GM19324 (cell line): ENCODE results near the gene PCDHB3.
"Not testable (repeated sequence)": the region's sequence is repeated elsewhere in the genome, so short reads cannot be mapped to it uniquely, and the experiment has no call there.

Experiments
- ATAC-seq: cut with Tn5 transposase; IDR thresholded peaks from one replicate; pipeline ENCODE4 v1.9.1; 2021; ENCODE audit warnings: mild to moderate bottlenecking, moderate library complexity; ENCODE audit not compliant: unreplicated experiment, low FRiP score

PCDHB3 gene

DNA sequence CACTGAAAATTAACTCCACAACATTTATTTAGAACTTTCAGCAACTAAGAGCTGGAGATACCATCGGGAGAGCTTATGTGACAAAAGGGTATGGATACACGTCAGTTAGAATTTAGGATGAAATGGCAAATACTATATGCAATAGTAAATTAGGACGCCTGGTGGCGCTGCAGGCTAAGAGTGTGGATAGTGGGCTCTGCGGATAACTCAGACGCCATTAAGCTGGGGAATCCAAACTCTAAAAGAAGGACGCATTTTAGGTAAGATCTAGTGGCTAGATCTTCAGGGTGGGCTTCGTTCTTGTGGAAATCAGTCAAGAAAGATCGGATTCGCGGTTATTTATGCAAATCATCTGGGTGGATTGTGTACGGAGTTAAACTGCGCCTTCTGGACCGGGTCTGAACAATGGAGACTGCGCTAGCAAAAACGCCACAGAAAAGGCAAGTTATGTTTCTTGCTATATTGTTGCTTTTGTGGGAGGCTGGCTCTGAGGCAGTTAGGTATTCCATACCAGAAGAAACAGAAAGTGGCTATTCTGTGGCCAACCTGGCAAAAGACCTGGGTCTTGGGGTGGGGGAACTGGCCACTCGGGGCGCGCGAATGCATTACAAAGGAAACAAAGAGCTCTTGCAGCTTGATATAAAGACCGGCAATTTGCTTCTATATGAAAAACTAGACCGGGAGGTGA lies 34.9 kb downstream of the PCDHB3 start, which contains the start of gene PCDHB5:
PCDHB5 (plus strand) TSS at position 177 of the 688 bp plus-strand sequence; CDS start at position 406, 229 bp downstream.
- ATAC-seq: no peak

DNA sequence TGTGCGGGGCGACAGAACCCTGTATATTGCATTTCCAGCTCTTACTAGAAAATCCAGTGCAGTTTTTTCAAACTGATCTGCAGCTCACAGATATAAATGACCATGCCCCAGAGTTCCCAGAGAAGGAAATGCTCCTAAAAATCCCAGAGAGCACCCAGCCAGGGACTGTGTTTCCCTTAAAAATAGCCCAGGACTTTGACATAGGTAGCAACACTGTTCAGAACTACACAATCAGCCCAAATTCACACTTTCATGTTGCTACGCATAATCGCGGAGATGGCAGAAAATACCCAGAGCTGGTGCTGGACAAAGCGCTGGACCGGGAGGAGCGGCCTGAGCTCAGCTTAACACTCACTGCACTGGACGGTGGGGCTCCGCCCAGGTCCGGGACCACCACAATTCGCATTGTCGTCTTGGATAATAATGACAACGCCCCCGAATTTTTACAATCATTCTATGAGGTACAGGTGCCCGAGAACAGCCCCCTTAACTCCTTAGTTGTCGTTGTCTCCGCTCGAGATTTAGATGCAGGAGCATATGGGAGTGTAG lies 35.5 kb downstream of the PCDHB3 start:
- no peak for ATAC-seq

DNA sequence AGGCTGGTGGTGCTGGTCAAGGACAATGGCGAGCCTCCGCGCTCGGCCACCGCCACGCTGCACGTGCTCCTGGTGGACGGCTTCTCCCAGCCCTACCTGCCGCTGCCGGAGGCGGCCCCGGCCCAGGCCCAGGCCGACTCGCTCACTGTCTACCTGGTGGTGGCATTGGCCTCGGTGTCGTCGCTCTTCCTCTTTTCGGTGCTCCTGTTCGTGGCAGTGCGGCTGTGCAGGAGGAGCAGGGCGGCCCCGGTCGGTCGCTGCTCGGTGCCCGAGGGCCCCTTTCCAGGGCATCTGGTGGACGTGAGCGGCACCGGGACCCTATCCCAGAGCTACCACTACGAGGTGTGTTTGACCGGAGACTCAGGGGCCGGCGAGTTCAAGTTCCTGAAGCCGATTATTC lies 37.1 kb downstream of the PCDHB3 start:
- ATAC-seq: not testable (repeated sequence)

DNA sequence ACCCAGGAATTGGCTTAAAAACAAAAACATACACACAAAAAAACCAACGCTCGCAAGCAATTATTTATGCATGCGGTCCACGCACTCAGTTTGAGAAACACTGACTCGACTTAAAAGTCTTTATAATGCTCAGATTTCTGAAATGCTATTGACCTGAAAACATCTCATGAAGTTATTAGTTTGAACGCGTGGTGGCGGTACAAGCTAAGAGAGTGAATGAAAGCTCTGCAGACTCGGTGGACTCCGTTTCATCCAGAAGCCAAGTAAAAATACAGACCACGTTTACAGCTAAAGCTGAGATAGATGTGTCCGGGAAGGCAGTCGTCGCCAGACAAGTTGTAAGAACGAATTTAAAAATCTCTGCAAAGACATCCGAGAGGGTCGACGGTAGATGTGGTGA lies 49.5 kb downstream of the PCDHB3 start, which contains the start of gene PCDHB6:
PCDHB6 (plus strand) TSS at position 246 of the 400 bp plus-strand sequence. CDS start 201 bp downstream, outside the sequence.
- no peak for ATAC-seq

DNA sequence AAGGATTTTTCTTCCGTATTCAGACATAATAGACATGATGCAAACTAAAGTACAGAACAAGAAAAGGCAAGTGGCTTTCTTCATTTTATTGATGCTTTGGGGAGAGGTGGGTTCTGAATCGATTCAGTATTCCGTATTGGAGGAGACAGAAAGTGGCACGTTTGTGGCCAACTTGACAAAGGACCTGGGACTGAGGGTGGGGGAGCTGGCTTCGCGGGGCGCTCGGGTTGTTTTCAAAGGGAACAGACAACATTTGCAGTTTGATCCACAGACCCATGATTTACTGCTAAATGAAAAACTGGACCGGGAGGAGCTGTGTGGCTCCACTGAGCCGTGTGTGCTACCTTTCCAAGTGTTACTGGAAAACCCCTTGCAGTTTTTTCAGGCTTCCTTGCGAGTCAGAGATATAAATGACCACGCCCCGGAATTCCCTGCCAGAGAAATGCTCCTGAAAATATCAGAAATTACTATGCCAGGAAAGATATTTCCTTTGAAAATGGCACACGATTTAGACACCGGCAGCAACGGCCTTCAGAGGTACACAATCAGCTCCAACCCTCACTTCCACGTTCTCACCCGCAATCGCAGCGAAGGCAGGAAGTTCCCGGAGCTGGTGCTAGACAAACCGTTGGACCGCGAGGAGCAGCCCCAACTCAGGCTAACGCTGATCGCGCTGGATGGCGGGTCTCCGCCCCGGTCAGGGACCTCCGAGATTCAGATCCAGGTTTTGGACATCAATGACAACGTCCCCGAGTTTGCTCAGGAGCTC lies 50.1 kb downstream of the PCDHB3 start:
- ATAC-seq: no peak

DNA sequence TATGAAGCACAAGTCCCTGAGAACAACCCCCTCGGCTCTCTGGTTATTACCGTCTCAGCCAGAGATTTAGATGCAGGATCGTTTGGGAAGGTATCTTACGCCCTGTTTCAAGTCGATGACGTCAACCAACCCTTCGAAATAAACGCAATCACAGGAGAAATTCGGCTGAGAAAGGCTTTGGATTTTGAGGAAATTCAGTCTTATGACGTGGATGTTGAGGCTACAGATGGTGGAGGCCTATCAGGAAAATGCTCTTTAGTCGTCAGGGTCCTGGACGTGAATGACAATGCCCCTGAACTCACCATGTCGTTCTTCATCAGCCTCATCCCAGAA lies 50.7 kb downstream of the PCDHB3 start:
- ATAC-seq: no peak

DNA sequence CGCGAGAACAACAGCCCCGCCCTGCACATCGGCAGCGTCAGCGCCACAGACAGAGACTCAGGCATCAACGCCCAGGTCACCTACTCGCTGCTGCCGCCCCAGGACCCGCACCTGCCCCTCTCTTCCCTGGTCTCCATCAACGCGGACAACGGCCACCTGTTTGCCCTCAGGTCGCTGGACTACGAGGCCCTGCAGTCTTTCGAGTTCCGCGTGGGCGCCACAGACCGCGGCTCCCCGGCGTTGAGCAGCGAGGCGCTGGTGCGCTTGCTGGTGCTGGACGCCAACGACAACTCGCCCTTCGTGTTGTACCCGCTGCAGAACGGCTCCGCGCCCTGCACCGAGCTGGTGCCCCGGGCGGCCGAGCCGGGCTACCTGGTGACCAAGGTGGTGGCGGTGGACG lies 51.4 kb downstream of the PCDHB3 start:
- not testable (repeated sequence) for ATAC-seq

DNA sequence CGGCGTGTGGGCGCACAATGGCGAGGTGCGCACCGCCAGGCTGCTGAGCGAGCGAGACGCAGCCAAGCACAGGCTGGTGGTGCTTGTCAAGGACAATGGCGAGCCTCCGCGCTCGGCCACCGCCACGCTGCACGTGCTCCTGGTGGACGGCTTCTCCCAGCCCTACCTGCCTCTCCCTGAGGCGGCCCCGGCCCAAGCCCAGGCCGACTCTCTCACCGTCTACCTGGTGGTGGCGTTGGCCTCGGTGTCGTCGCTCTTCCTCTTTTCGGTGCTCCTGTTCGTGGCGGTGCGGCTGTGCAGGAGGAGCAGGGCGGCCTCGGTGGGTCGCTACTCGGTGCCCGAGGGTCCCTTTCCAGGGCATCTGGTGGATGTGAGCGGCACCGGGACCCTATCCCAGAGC lies 51.8 kb downstream of the PCDHB3 start:
- not testable (repeated sequence) for ATAC-seq
